SH-SY5Y (cell line): Measurements from ENCODE around the gene KLHL8.

Source experiments
- GATA2 ChIP-seq: IDR thresholded peaks from 2 replicates; pipeline ENCODE4 v1.6.1; 2011; ENCODE audit warnings: mild to moderate bottlenecking, low read depth, low read length
- GATA3 ChIP-seq: IDR thresholded peaks from 2 replicates; pipeline ENCODE4 v1.6.1; 2011; ENCODE audit warnings: low read depth, mild to moderate bottlenecking, low read length, moderate library complexity

GRCh38 chr4:87128006-87128705 is 92.3 kb downstream of the KLHL8 start:
- TF ChIP-seq GATA3: no peak
- no peak for TF ChIP-seq GATA2
